ENCODE data around the gene R3HDM4.
"Not testable (repeated sequence)": the region's sequence is repeated elsewhere in the genome, so short reads cannot be mapped to it uniquely, and the experiment has no call there.

R3HDM4 gene

DNA sequence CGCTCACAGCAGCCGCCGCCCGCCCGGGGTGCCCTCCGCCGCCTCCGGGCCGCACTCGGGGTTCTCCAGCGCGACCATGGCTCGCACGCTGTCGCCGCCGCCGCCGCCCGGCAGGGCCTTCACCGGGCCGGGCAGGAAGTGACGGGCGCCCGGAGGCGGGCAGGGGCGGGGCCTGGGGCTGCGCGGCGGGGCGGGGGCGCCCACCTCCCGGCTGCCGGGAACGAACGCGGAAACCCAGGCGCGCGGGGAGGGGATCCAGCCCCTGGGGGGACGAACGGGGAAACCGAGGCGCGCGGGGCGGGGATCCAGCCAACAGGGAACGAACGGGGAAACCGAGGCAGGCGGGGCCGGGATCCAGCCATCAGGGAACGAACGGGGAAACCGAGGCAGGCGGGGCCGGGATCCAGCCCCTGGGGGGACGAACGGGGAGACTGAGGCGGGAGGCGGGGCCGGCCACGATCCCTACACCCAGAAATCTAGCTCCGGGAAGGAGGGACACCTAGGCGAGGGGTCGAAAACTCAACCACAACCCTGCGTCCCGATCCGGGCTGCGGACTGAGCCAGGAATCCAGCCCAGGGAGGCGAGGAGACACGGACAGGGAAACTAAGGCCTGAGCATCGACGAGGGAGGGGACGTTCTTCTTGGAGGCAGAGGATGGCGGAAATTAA is at the start of gene R3HDM4:
Gene R3HDM4, minus strand, starts transcription at position 140 of the 669 bp plus-strand sequence. Its CDS starts 62 bp downstream, at position 78.
- peak within 1 kb of the TSS; percentile 92 to 93 for H3K27ac ChIP-seq
- H3K27me3 ChIP-seq: peaks cover 0 to 19% of the 10 kb centered on the region in 2 donors
- H3K36me3 ChIP-seq: no peaks in the 10 kb centered on the region
- H3K4me1 ChIP-seq: peaks cover 0 to 38% (median 26%) of the 10 kb centered on the region in 4 donors
- peak; percentile 63 to 88 for DNase-seq
- H3K4me3 ChIP-seq: peak within 1 kb of the TSS; percentile 86 to 98
- H3K9me3 ChIP-seq: no peaks in the 10 kb centered on the region
- intact Hi-C loops (cut with DNase I; ENCODE audit: low total_unique reads): loop anchor here (5.0 kb wide), 1 partner anchor 251 kb away; the partner anchor contains the start of gene RNF126
- TF ChIP-seq CTCF (IDR thresholded peaks at IDR 0.05): no peak

DNA sequence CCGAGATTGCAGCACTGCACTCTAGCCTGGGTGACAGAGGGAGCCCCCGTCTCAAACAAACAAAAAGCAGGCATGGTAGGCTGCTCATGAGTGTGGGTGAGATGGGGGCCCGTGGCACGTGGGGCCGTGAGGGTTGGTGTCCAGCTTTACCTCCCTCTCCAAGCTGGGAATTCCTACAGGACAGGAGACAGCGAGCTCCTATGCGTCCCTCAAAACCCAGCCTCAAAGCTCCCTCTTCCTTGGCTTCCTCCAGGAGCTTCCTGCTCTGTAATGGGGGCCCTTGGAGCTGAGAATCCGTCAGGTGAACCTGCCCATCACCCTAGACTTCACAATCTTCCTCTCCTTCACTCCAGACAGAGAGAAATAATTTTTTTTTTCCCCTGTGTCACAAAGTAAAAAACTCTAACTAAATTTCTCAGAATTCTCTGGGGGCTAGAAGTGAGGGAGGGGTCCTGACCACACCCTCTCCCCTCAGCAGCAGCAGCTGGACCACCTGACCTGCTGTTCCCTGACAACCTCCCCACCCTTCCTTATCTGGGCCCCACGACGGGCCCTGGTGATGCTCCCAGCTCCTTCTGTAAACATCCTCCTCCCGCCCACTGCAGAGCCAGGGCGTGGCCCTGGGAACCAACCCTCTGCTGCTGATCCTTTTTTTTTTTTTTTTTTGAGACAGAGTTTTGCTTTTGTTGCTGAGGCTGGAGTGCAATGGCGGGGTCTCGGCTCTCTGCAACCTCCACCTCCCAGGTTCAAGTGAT is 49.0 kb upstream of the R3HDM4 start:
- Histone ChIP-seq H3K9me3 (no peaks in the 10 kb centered on the region), H3K4me1 (no peaks in the 10 kb centered on the region), H3K27me3 (peaks cover 0 to 3% of the 10 kb centered on the region in 2 donors), H3K27ac (no peak overlapping the region), H3K36me3 (peaks cover 0 to 28% (median 18%) of the 10 kb centered on the region in 3 donors), H3K4me3 (no peak overlapping the region)
- no peak for DNase-seq
- intact Hi-C loops (cut with DNase I; ENCODE audit: low total_unique reads): no loop called here
- no peak for TF ChIP-seq CTCF (IDR thresholded peaks at IDR 0.05)

GRCh38 chr19:960601-960938 is 47.6 kb upstream of the R3HDM4 start:
- Histone ChIP-seq H3K4me1 (no peaks in the 10 kb centered on the region), H3K4me3 (no peak overlapping the region), H3K27ac (no peak overlapping the region), H3K27me3 (peaks cover 0 to 12% of the 10 kb centered on the region in 2 donors), H3K36me3 (peaks cover 0 to 17% (median 11%) of the 10 kb centered on the region in 3 donors), H3K9me3 (no peaks in the 10 kb centered on the region)
- no peak for TF ChIP-seq CTCF (IDR thresholded peaks at IDR 0.05)
- DNase-seq: no peak
- intact Hi-C loops (cut with DNase I; ENCODE audit: low total_unique reads): no loop called here

- H3K4me1 ChIP-seq: no peaks in the 10 kb centered on the region
- H3K9me3 ChIP-seq: no peaks in the 10 kb centered on the region
- no peak overlapping the region for H3K4me3 ChIP-seq
- no peak for DNase-seq
- peaks cover 0 to 17% of the 10 kb centered on the region in 2 donors for H3K27me3 ChIP-seq
- intact Hi-C loops (cut with DNase I; ENCODE audit: low total_unique reads): no loop called here
- H3K27ac ChIP-seq: no peak overlapping the region
- TF ChIP-seq CTCF (IDR thresholded peaks at IDR 0.05): no peak
- peaks cover 0 to 12% (median 9%) of the 10 kb centered on the region in 3 donors for H3K36me3 ChIP-seq
These were observed 47.0 kb upstream of the R3HDM4 start for GRCh38 chr19:960020-960419.

- Histone ChIP-seq H3K36me3 (peaks cover 0 to 4% (median under 1%) of the 10 kb centered on the region in 3 donors), H3K9me3 (no peaks in the 10 kb centered on the region), H3K27me3 (peaks cover 0 to 26% of the 10 kb centered on the region in 2 donors), H3K27ac (no peak overlapping the region), H3K4me3 (no peak overlapping the region), H3K4me1 (no peaks in the 10 kb centered on the region)
- TF ChIP-seq CTCF (IDR thresholded peaks at IDR 0.05): no peak
- no peak for DNase-seq
- intact Hi-C loops (cut with DNase I; ENCODE audit: low total_unique reads): no loop called here
These were observed 46.2 kb upstream of the R3HDM4 start for GRCh38 chr19:958967-959855.

GRCh38 chr19:957578-957977 is 44.6 kb upstream of the R3HDM4 start:
- H3K9me3 ChIP-seq; intact Hi-C loops (cut with DNase I; ENCODE audit: low total_unique reads); H3K4me1 ChIP-seq; H3K36me3 ChIP-seq; H3K4me3 ChIP-seq; H3K27ac ChIP-seq; DNase-seq: not testable (repeated sequence)
- H3K27me3 ChIP-seq: peaks cover 0 to 42% of the 10 kb centered on the region in 2 donors

All from tibial artery (tissue), 4 donors.